Measurements from ENCODE around the gene APH1B.

- TF ChIP-seq CTCF (IDR thresholded peaks at IDR 0.05) (no peak), POLR2A (IDR thresholded peaks at IDR 0.05) (no peak)
Observed at GRCh38 chr15:63330926-63331325, 53.5 kb downstream of the APH1B start.

Measured in uterus (tissue), 2 donors.